Skeletal muscle tissue (tissue), 4 donors: ENCODE results near the gene FUBP1. TPM values are rescaled to one million over a fixed set of nuclear protein-coding genes. Genes with fewer than 3 reads are reported as not detected.
A peak's percentile ranks its signal among the peaks of the same experiment; 100 is the strongest.
"Not testable (repeated sequence)": the region's sequence is repeated elsewhere in the genome, so short reads cannot be mapped to it uniquely, and the experiment has no call there.

Experiments
- H3K27ac ChIP-seq: one replicate; pipeline ENCODE4 v1.7.0; 2013; ENCODE audit warnings: mild to moderate bottlenecking, low read depth, low read length, inconsistent platforms
- H3K27me3 ChIP-seq, 3 donors: one replicate each; pipeline ENCODE4 v1.7.0; 2013; ENCODE audit warnings: low read length in 3 of 3; ENCODE audit not compliant: control insufficient read depth in 3 of 3, insufficient read depth in 3 of 3
- H3K36me3 ChIP-seq, 3 donors: one replicate each; pipeline ENCODE4 v1.7.0; 2013; ENCODE audit warnings: low read length in 3 of 3; ENCODE audit not compliant: control insufficient read depth in 3 of 3, insufficient read depth in 3 of 3
- H3K4me1 ChIP-seq, 3 donors: one replicate each; pipeline ENCODE4 v1.7.0; 2013; ENCODE audit warnings: low read length in 3 of 3, mild to moderate bottlenecking in 3 of 3; ENCODE audit not compliant: control insufficient read depth in 3 of 3, insufficient read depth in 3 of 3
- H3K4me3 ChIP-seq, 3 donors: one replicate each; pipeline ENCODE4 v1.7.0; 2013; ENCODE audit warnings: low read length in 3 of 3
- H3K9ac ChIP-seq, 3 donors: one replicate each; pipeline ENCODE4 v1.7.0; 2013; ENCODE audit warnings: low read length in 3 of 3, mild to moderate bottlenecking in 3 of 3, moderate library complexity in 2 of 3, low read depth in 1 of 3
- H3K9me3 ChIP-seq, 3 donors: one replicate each; pipeline ENCODE4 v1.7.0; 2013; ENCODE audit warnings: low read length in 3 of 3; ENCODE audit not compliant: control insufficient read depth in 3 of 3
- total RNA-seq: library from RNA; depleted of rRNA; stranded (reverse); fragments of >200 nt; gene quantifications from one replicate; pipeline ENCODE4 v1.2.3, GENCODE V29; 2014
- donor health status: Osteomylitis.

FUBP1 gene
- total RNA-seq, 1 donor from 2014 or later, result 124 TPM

GRCh38 chr1:78005755-78006154 is 26.9 kb upstream of the FUBP1 start:
- H3K4me1 ChIP-seq, result peaks cover 6 to 23% (median 11%) of the 10 kb centered on the region in 3 donors
- peak overlapping the region; percentile 94 for H3K27ac ChIP-seq
- H3K36me3 ChIP-seq, result no peaks in the 10 kb centered on the region

DNA sequence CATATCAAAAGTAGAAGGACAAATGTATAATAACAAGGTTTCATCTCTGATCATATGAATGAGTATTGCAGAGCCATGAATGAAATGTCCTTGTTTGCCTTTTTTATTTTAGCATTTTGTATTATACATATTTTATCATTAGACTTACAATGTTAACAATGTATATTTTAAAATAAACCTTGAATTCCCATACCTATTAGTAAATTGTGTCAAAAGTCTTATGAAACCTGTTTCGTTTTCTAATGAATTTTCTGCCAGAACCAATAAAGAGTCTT is 26.5 kb upstream of the FUBP1 start:
- H3K27ac ChIP-seq, result peak overlapping the region; percentile 94
- H3K27me3 ChIP-seq, result no peaks in the 10 kb centered on the region
- H3K4me3 ChIP-seq, result peak overlapping the region; percentile 70 to 96 (median 74)
- H3K36me3 ChIP-seq, result no peaks in the 10 kb centered on the region
- H3K9ac ChIP-seq, result peak overlapping the region; percentile 79 to 99 (median 88)
- peaks cover 5 to 23% (median 11%) of the 10 kb centered on the region in 3 donors for H3K4me1 ChIP-seq
- no peaks in the 10 kb centered on the region for H3K9me3 ChIP-seq

More at GRCh38 chr1:78005755-78006154, 26.9 kb upstream of the FUBP1 start:
- no peaks in the 10 kb centered on the region for H3K9me3 ChIP-seq
- peak overlapping the region; percentile 70 to 96 (median 74) for H3K4me3 ChIP-seq
- no peaks in the 10 kb centered on the region for H3K27me3 ChIP-seq
- peak overlapping the region; percentile 79 to 99 (median 88) for H3K9ac ChIP-seq

- H3K27ac ChIP-seq, result peak within 1 kb of the TSS; percentile 94
- peaks cover 4 to 23% (median 11%) of the 10 kb centered on the region in 3 donors for H3K4me1 ChIP-seq
- H3K9me3 ChIP-seq, result no peaks in the 10 kb centered on the region
- H3K9ac ChIP-seq, result peak within 1 kb of the TSS; percentile 79 to 99 (median 88)
- H3K4me3 ChIP-seq, result peak within 1 kb of the TSS; percentile 70 to 96 (median 74)
- H3K36me3 ChIP-seq, result no peaks in the 10 kb centered on the region
- H3K27me3 ChIP-seq, result no peaks in the 10 kb centered on the region
These were observed 26.0 kb upstream of the FUBP1 start, which contains the start of gene DNAJB4 for GRCh38 chr1:78004719-78005447. Gene DNAJB4, plus strand, starts transcription at chr1:78004939. Its CDS starts 172 bp downstream, at chr1:78005111.

- H3K9ac ChIP-seq, result peak overlapping the region; percentile 79 to 99 (median 88)
- H3K4me1 ChIP-seq, result peaks cover under 1 to 16% (median 5%) of the 10 kb centered on the region in 3 donors
- H3K4me3 ChIP-seq, result peak overlapping the region; percentile 70 to 96 (median 74)
- H3K27me3 ChIP-seq, result no peaks in the 10 kb centered on the region
- no peaks in the 10 kb centered on the region for H3K36me3 ChIP-seq
- no peaks in the 10 kb centered on the region for H3K9me3 ChIP-seq
- peak overlapping the region; percentile 94 for H3K27ac ChIP-seq
These were observed 25.2 kb upstream of the FUBP1 start for GRCh38 chr1:78003882-78004718.

DNA sequence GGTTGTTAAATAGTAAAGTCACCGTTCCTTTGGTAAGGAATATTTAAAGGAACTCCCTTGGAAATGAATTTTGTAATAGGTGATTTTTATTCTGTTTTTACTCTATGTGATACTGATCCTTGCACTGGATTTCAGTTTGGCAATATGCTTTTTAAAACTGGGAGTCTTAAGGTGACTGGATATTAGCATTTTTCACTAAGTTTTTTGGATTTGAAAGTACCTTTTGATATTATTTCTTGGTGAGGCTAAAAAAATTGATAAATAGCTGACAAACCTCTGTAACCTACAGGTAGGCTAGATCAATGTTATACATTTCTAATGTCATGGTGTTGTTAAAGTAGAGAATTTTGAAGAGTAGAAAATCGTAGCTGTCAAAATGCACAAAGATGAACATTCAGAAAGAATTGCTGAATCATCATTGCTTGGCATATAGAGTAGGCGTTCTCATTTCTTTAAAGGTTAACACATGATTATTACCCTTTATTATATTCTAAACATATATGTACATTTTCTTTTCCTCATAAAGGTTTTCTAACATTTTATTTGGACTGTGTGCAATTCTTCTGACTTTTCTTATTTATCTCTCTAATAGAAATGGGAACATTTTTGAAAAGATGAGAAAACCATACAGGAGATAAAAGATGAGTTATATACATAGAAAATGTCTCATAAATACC is 24.3 kb upstream of the FUBP1 start:
- H3K9ac ChIP-seq, result peak overlapping the region in 2 of 3 donors; percentile 88 to 99
- peak overlapping the region in 2 of 3 donors; percentile 5 to 96 for H3K4me3 ChIP-seq

GRCh38 chr1:78000536-78000935 is 21.7 kb upstream of the FUBP1 start:
- not testable (repeated sequence) for H3K27me3 ChIP-seq, H3K4me1 ChIP-seq, H3K36me3 ChIP-seq, H3K9ac ChIP-seq, H3K4me3 ChIP-seq, H3K9me3 ChIP-seq
- peak overlapping the region; percentile 5 for H3K27ac ChIP-seq

More for the DNA sequence above, 24.3 kb upstream of the FUBP1 start:
- Histone ChIP-seq H3K27me3 (no peaks in the 10 kb centered on the region), H3K36me3 (no peaks in the 10 kb centered on the region), H3K27ac (peak overlapping the region; percentile 94), H3K4me1 (peaks cover 0 to 13% (median 7%) of the 10 kb centered on the region in 3 donors), H3K9me3 (no peaks in the 10 kb centered on the region)

DNA sequence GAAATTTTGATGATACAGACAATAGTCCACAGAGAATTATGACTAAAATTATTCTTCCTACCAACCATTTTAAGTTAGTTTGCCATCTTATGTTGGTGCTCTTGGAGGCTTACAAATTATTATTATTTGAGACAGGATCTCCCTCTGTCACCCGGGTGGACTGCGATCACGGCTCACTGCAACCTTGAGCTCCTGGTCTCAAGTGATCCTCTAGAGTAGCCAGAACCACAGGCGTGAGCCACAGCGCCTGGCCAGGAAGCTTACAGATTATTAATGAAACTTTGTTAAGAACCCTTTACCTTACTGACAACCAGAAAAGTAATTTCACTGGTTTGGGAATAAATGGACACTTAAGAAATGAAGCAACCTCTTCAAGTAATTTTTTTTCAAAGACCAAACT is 17.9 kb upstream of the FUBP1 start:
- Histone ChIP-seq H3K9ac (no peak overlapping the region), H3K27me3 (no peaks in the 10 kb centered on the region), H3K27ac (no peak overlapping the region), H3K4me3 (no peak overlapping the region), H3K4me1 (peaks cover 0 to 2% (median 0%) of the 10 kb centered on the region in 3 donors), H3K9me3 (no peaks in the 10 kb centered on the region), H3K36me3 (no peaks in the 10 kb centered on the region)

GRCh38 chr1:77994117-77994705 is 15.3 kb upstream of the FUBP1 start:
- Histone ChIP-seq H3K27me3 (no peaks in the 10 kb centered on the region), H3K9ac (no peak overlapping the region)

GRCh38 chr1:77991638-77992037 is 12.8 kb upstream of the FUBP1 start:
- H3K9ac ChIP-seq, result no peak overlapping the region
- no peak overlapping the region for H3K27ac ChIP-seq
- no peak overlapping the region for H3K4me3 ChIP-seq
- no peaks in the 10 kb centered on the region for H3K27me3 ChIP-seq
- H3K4me1 ChIP-seq, result peaks cover 0 to 7% (median 4%) of the 10 kb centered on the region in 3 donors
- H3K36me3 ChIP-seq, result no peaks in the 10 kb centered on the region
- no peaks in the 10 kb centered on the region for H3K9me3 ChIP-seq

More at GRCh38 chr1:77994117-77994705, 15.3 kb upstream of the FUBP1 start:
- Histone ChIP-seq H3K9me3 (no peaks in the 10 kb centered on the region), H3K4me3 (no peak overlapping the region), H3K36me3 (no peaks in the 10 kb centered on the region), H3K4me1 (peaks cover 0 to 2% (median 0%) of the 10 kb centered on the region in 3 donors), H3K27ac (no peak overlapping the region)
